GM19035 (cell line): ENCODE results near the gene CHIC1.

Experiments
- ATAC-seq: cut with Tn5 transposase; IDR thresholded peaks from one replicate; pipeline ENCODE4 v1.9.1; 2021; ENCODE audit not compliant: unreplicated experiment

The CHIC1 gene

GRCh38 chrX:73728602-73729001, 165.6 kb downstream of the CHIC1 start:
- ATAC-seq = no peak
